Ishikawa (cell line): Measurements from ENCODE around the gene RUFY2.

ENCODE experiments used
- CEBPB ChIP-seq: IDR thresholded peaks from 2 replicates; pipeline ENCODE4 v1.6.1; 2012
- CREB1 ChIP-seq: IDR thresholded peaks from 2 replicates; pipeline ENCODE4 v1.6.1; 2012; ENCODE audit warnings: low read depth
- EGR1 ChIP-seq: IDR thresholded peaks from 2 replicates; pipeline ENCODE4 v1.6.1; 2012
- EP300 ChIP-seq: IDR thresholded peaks from 2 replicates; pipeline ENCODE4 v1.6.1; 2012; ENCODE audit warnings: borderline replicate concordance
- FOXM1 ChIP-seq: IDR thresholded peaks from 2 replicates; pipeline ENCODE4 v1.6.1; 2012; ENCODE audit warnings: low read depth, borderline replicate concordance
- MAX ChIP-seq: IDR thresholded peaks from 2 replicates; pipeline ENCODE4 v1.6.1; 2012
- NFIC ChIP-seq: IDR thresholded peaks from 2 replicates; pipeline ENCODE4 v1.6.1; 2012
- RAD21 ChIP-seq: IDR thresholded peaks from 2 replicates; pipeline ENCODE4 v1.6.1; 2012; ENCODE audit warnings: low read depth
- REST ChIP-seq: IDR thresholded peaks from 2 replicates; pipeline ENCODE4 v1.6.1; 2012; ENCODE audit warnings: low read depth, mild to moderate bottlenecking
- TAF1 ChIP-seq: IDR thresholded peaks from 2 replicates; pipeline ENCODE4 v1.6.1; 2012; ENCODE audit warnings: low read depth, mild to moderate bottlenecking
- TCF12 ChIP-seq: IDR thresholded peaks from 2 replicates; pipeline ENCODE4 v1.6.1; 2012; ENCODE audit warnings: low read depth
- TEAD4 ChIP-seq: IDR thresholded peaks from 2 replicates; pipeline ENCODE4 v1.6.1; 2012
- USF1 ChIP-seq: IDR thresholded peaks from 2 replicates; pipeline ENCODE4 v1.6.1; 2012
- YY1 ChIP-seq: IDR thresholded peaks from 2 replicates; pipeline ENCODE4 v1.6.1; 2012; ENCODE audit warnings: low read depth
- ZBTB7A ChIP-seq: IDR thresholded peaks from 2 replicates; pipeline ENCODE4 v1.6.1; 2012; ENCODE audit warnings: low read depth

RUFY2 gene

GRCh38 chr10:68362590-68362989 lies 44.5 kb downstream of the RUFY2 start:
- TF ChIP-seq CEBPB = no peak

GRCh38 chr10:68359189-68359588 lies 47.9 kb downstream of the RUFY2 start:
- TF ChIP-seq TCF12 (no peak), MAX (no peak), YY1 (no peak), CREB1 (no peak), ZBTB7A (no peak), CEBPB (no peak), EP300 (no peak), NFIC (no peak), RAD21 (no peak)

GRCh38 chr10:68353537-68353936 lies 53.5 kb downstream of the RUFY2 start:
- TF ChIP-seq TCF12 = no peak
- no peak for TF ChIP-seq RAD21
- no peak for TF ChIP-seq FOXM1
- TF ChIP-seq NFIC = no peak
- no peak for TF ChIP-seq CEBPB
- TF ChIP-seq CREB1 = no peak
- no peak for TF ChIP-seq EGR1
- TF ChIP-seq EP300 = no peak
- no peak for TF ChIP-seq TEAD4
- no peak for TF ChIP-seq MAX
- no peak for TF ChIP-seq USF1
- no peak for TF ChIP-seq YY1
- no peak for TF ChIP-seq ZBTB7A
- TF ChIP-seq REST = no peak

- TF ChIP-seq FOXM1 (no peak), NFIC (no peak), RAD21 (peak; percentile 46), CEBPB (no peak), CREB1 (no peak), TCF12 (no peak), USF1 (no peak)
Measured at GRCh38 chr10:68348265-68348741, 58.8 kb downstream of the RUFY2 start.

GRCh38 chr10:68346774-68347173 lies 60.3 kb downstream of the RUFY2 start:
- TF ChIP-seq ZBTB7A = no peak
- TF ChIP-seq USF1 = no peak
- no peak for TF ChIP-seq TAF1
- TF ChIP-seq EGR1 = no peak
- no peak for TF ChIP-seq REST
- no peak for TF ChIP-seq YY1
- TF ChIP-seq EP300 = no peak
- no peak for TF ChIP-seq CREB1
- no peak for TF ChIP-seq RAD21

- no peak for TF ChIP-seq ZBTB7A
- no peak for TF ChIP-seq CREB1
- no peak for TF ChIP-seq TCF12
Measured at GRCh38 chr10:68345621-68346020, 61.5 kb downstream of the RUFY2 start.

GRCh38 chr10:68342909-68343516 lies 64.1 kb downstream of the RUFY2 start:
- TF ChIP-seq YY1 (no peak), TEAD4 (no peak), EGR1 (no peak), NFIC (no peak), REST (no peak), TCF12 (no peak), USF1 (no peak), CREB1 (no peak), TAF1 (no peak), EP300 (no peak), MAX (no peak), FOXM1 (no peak), CEBPB (no peak), RAD21 (no peak), ZBTB7A (no peak)
